ENCODE measurements around the gene PKNOX1.
"Not testable (repeated sequence)": the region's sequence is repeated elsewhere in the genome, so short reads cannot be mapped to it uniquely, and the experiment has no call there.

PKNOX1 gene

DNA sequence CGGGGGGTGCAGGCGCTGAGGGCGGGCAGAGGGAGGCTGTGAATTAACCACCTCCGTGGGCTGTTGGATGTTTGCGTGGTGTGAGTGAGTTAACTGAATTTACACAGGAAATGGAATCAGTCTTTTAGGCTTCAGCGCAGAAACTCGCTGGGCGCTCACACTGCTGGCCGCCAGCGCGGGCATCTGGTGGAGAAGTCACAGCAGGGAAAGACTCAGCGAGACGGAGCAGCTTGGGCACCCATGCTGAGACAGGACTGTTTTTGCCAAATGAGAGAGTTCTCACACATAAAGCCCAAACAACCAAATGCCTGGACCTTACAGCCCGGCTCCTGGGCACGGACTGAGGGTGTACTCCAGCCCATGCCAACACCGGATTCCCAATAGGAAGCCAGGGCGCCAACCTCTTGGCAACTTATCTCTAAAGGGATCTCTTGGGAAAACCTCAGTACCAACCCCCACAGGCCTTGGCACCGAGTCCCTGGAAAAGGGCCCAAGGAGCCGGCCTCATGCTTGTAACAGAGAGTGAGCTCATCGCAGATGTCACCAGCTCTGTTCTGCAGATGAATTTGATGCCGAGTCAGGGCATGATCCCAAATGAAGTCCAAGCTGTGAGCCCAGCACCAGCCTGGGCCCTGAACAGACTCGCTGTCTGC is 90.0 kb downstream of the PKNOX1 start:
- DNase-seq, result not testable (repeated sequence)

- DNase-seq, result not testable (repeated sequence)
Observed at GRCh38 chr21:43065991-43066390, 91.6 kb downstream of the PKNOX1 start.

GRCh38 chr21:43066690-43067089 is 92.3 kb downstream of the PKNOX1 start:
- DNase-seq, result not testable (repeated sequence)

DNA sequence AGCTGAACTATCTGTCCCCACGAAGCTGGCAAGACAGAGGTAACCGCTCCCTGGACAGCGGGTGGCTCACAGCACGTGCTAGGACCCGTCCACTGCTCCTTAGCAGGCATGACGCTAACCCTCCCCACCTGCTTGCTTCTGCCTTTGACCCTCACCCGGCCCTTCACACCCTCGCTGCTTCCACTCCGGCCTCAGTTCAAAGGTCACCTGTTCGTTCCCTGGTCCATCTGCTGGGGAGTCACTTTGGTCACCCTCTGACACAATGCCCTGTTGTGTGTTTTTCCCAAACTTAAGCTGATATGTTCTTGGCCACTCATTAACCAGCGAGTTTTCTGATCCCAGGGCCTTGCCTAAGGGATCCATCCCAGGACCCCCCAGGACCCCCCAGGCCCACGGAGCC is 93.7 kb downstream of the PKNOX1 start:
- DNase-seq, result not testable (repeated sequence)

GRCh38 chr21:43069682-43070081 is 95.3 kb downstream of the PKNOX1 start:
- DNase-seq, result not testable (repeated sequence)

- not testable (repeated sequence) for DNase-seq
Observed at GRCh38 chr21:43072742-43073141, 98.4 kb downstream of the PKNOX1 start.

DNA sequence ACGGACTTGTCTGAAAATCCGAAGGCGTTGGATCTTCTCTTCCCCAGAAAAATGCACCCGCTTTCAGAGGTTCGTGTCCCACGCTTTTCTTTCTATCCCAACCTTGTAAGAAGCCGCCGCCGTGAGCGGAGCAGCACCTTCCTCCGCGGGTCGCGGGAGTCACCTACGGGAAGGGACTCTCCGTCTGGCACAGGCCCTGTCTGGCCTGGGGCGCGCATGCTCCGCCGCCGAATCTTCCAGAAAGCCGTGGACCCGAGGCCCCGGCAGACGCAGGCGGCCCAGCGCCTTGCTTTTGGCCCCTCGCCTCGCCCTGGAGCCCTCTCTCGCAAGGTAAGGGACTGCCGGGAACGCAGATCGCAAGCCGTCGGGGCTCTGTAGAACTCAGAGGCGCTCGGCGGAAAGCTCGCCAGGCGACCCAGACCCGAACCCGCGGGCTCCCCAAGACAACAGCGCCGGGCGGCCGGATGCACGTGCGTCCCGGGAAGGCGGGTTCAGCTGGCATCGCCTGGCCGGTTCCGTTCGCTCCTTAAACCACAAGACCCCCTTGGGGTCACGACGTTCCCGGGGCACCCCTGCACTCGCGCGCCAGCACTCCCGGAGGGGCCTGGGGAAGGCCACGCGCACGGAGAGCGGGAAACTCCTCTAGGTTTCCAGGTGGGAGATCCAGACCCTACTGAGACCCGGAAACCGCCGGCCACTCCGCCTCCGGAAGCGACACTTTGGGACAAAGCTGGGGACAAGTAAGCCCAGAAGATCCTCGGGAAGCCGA is 100.2 kb downstream of the PKNOX1 start:
- DNase-seq, result not testable (repeated sequence)

DNA sequence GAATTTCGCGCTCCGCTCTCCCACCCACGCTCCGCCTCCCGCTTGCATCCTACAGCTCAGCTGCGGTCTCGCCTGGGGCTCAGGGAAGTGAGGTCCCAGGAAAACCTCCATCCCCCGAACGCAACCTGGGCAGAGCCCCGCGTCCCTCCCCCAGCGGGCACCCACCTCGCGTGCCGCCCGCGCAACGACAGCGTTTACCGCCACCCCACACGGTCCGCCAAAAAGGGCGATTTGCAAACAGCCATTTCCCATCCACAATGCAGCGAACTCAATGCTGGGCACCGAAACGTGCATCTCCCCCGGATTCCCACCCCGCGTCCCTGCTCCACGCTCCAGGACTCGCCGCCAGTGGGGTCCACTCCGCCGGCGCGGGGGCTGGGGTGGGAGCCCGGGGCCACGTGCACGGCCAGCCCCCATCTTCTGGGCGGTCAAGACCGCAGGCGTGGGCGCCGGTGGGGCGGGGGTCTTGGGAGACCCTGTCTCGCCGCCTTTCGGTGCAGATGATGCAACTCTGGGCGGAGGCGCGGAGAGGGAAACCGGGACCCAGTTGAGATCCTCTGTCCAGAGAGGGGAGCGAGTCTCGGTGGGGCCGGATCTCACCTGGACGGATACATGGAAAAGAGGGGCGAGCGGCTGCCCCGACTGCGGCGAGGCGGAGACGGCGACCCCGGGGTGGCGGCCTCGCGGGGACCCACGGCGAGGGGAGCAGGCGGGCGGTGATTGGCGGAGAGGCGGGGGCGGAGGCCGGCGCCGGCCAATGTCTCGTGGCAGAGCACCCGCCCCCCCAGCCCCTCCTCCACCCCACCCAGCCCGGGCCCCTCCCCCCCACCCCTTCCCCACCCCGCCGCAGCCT is 101.0 kb downstream of the PKNOX1 start, which contains the start of gene CBS:
Gene CBS, minus strand, starts transcription at position 666 of the 853 bp plus-strand sequence. CDS start 3,642 bp downstream, outside the sequence.
- not testable (repeated sequence) for DNase-seq

- not testable (repeated sequence) for DNase-seq
Observed at GRCh38 chr21:43076023-43076637, 101.8 kb downstream of the PKNOX1 start.

DNA sequence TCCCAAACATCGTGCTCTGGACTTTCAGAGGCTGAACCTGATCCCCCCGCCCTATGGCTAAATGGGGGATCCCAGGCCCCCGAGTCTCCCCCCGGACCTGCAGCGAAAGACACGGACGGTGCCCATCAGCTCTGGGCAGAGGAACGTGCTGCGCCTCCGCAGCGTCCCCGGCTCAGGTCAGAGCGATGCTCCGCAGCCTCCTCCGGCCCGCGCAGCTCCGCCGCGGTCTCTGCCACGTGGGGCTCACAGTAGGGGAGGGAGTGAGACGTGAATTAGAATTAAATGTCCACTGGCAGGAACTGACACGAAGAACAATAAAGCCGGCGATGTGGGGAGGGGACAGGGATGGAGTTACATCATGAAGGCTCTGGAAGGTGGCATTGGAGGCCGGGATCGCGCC is 102.3 kb downstream of the PKNOX1 start:
- DNase-seq, result not testable (repeated sequence)

DNA sequence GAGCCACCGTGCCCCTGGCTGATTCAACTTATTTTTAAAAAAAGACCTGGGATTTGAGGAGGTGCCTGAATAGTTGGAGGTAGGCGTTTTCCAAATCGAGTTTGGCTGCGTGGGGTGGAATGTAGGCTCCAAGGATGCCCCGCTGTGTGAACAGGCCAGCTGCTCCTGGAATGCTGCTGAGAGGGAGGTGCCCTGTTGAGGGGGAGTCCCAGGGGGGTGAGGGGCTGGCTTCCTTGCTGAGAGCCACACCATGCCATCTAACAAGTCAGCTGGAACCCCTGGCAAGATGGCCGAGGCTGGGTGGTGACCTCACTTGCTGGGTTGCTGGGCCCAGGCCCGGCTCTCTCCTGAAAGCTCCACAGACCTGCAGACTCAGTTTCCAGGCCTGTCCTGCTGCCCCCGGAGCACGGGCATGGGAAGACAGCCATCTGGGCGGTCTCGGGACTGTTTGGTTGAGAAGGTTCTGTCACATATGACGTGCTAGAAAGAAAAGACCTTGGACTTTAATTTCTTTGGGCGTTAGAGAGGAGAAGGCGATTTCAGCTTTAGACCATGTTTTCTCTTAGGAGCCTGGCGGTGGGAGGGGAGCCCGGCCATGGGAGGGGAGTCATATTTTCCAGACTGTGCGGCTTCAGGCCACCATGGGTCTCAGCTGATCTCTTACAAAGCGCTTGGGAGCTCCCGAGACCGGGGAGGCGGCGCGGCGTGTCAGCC is 108.4 kb downstream of the PKNOX1 start:
- not testable (repeated sequence) for DNase-seq

Measured in NK-92 treated with Interleukin-12 subunit alpha and Interleukin-12 subunit beta, amount 100 ng/mL, for 24 hours (cell line).